ENCODE data around the gene PRKCA.
"Not testable (repeated sequence)": the region's sequence is repeated elsewhere in the genome, so short reads cannot be mapped to it uniquely, and the experiment has no call there.

PRKCA gene

GRCh38 chr17:66301864-66302741 is at the start of gene PRKCA:
PRKCA (plus strand) TSS chr17:66302613.
- peak; percentile 51 to 96 (median 70) for DNase-seq
- intact Hi-C loops (cut with DNase I), result loop anchor here (2.0 to 10.0 kb wide), 3 partner anchors 123 to 263 kb away; no protein-coding TSS in a partner anchor

- DNase-seq; intact Hi-C loops (cut with DNase I): not testable (repeated sequence)
These were observed 49.0 kb upstream of the PRKCA start for GRCh38 chr17:66253458-66253857.

- DNase-seq, result peak in 1 of 10 donors; percentile 22
- intact Hi-C loops (cut with DNase I), result loop anchor here (1.0 to 5.0 kb wide), 3 partner anchors 312 to 420 kb away; no protein-coding TSS in a partner anchor
These were observed 47.3 kb upstream of the PRKCA start for GRCh38 chr17:66255112-66255511.

DNA sequence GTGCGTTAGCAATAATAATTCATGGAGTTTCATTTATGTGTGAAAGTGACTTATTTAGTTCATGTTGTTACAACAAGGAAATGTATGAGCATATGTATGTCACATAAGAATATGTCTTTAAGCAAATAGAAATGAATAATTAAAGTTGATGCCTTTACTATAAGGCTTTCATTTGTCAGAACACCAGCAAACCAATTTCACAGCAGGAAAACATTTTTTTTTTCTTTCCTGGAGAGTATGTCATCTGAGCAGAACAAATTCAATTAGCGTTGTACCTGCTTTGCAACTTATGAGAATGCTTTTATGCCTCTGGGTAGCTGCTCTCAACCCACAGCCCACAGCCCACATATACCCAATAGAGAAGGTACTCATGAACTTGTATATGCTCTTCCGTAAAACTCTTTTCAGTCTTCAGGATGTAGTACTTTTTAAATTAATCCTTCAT is 46.9 kb upstream of the PRKCA start:
- intact Hi-C loops (cut with DNase I), result loop anchor here (1.0 to 5.0 kb wide), 3 partner anchors 312 to 419 kb away; no protein-coding TSS in a partner anchor
- DNase-seq, result no peak

- intact Hi-C loops (cut with DNase I), result no loop called here
- DNase-seq, result no peak
These were observed 42.1 kb upstream of the PRKCA start for GRCh38 chr17:66260275-66260674.

DNA sequence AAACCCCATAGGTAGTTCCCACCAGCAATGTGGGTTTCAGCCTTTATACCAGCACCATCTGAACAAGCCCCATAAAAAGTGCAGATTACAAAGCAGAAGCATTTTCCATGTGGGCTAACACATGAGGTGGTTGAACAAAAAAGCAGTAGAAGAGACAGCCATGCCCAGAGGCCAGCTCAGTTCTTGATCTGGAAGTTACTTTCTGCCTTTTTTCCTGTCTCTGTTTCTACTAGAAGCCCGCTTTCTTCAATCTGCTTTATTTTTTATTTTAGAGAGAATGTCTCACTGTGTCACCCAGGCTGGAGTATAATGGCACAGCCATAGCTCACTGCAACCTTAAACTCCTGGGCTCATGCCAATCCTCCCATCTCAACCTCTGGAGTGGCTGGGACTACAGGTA is 41.7 kb upstream of the PRKCA start:
- DNase-seq, result no peak
- intact Hi-C loops (cut with DNase I), result no loop called here

- no peak for DNase-seq
- intact Hi-C loops (cut with DNase I), result no loop called here
These were observed 39.6 kb upstream of the PRKCA start for GRCh38 chr17:66262767-66263166.

DNA sequence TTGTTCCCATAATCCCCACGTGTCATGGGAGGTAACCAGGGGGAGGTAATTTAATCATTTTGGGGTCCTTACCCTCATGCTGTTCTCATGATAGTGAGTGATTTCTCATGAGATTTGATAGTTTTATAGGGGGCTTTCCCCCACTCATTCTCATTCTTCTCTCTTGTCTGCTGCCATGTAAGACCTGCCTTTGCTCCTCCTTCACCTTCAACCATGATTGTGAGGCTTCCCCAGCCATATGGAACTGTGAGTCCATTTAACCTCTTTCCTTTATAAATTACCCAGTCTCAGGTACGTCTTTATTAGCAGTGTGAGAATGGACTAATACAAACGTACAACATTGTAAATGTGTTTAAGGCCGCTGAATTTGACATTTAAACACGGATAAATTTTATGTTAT is 37.7 kb upstream of the PRKCA start:
- no peak for DNase-seq
- intact Hi-C loops (cut with DNase I), result no loop called here

DNA sequence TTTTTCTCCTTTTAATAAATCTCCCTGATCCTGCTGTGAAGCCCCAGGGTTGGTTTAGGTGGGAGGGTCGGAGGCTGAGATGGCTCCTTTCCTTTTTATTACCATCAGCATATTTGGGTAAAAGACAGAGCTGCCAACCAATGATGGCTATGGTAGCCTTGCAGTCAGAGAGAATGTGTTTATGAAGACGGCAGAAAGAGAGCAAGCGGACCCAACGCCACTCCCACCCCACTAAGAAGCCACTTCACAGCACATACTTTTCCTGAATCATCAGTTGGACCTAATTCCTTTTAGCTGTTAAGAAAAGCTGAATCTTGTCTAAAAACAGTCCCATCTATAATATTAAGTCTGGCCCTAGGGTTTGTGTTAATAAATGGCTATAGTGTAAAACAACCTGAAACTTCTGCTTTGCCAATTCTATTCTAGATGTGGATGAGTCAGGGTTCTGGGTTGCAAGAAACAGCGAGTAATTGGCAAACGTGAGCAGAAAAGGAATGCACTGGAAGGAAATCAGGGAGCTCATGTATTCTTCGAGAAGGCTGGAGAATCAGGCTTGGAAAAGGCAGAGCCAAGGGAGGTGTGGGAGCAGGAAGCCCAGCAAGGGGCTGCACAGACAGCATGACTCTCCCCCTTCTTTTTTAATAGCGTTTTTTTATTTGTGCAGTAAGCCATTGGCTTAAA is 34.0 kb upstream of the PRKCA start:
- intact Hi-C loops (cut with DNase I), result no loop called here
- DNase-seq, result no peak

DNA sequence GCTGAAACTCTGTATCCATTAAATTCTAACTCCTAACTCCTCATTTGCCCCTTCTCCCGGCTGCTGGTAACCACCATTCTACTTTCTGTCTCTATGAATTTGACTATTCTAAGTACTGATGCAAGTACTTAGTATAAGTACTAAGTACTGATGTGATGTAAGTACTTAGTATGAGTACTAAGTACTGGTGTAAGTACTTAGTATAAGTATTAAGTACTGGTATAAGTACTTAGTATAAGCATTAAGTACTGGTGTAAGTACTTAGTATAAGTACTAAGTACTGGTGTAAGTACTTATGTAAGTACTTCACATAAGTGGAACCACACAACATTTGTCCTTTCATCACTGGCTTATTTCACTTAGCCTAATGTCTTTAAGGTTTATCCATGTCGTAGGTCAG is 32.3 kb upstream of the PRKCA start:
- intact Hi-C loops (cut with DNase I), result no loop called here
- DNase-seq, result no peak

DNA sequence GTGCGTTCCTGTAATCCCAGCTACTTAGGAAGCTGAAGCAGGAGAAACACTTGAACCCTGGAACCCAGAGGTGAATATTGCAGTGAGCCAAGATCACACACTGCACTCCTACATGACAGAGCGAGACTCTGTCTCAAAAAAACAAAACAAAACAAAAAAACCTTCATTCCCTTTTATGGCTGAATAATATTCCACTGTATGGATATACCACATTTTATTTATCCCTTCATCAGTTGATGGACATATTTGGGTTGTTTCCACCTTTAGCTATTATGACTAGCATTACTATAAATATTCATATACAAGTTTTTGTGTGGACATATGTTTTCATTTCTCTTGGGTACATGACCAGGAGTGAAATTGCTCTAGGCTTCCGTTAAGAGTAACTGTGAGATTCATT is 30.9 kb upstream of the PRKCA start:
- intact Hi-C loops (cut with DNase I), result no loop called here
- DNase-seq, result no peak

GRCh38 chr17:66272811-66273585 is 29.4 kb upstream of the PRKCA start:
- no peak for DNase-seq
- intact Hi-C loops (cut with DNase I), result no loop called here

DNA sequence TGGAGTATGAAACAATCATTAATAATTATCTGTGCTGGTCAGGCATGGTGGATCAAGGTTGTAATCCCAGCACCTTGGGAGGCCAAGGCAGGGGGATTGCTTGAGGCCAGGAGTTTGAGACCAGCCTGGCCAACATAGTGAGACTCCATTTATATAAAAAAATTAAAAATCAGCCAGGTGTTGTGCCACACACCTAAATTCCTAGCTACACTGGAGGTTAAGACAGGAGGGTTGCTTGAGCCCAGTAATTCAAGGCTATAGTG is 28.9 kb upstream of the PRKCA start:
- no peak for DNase-seq
- intact Hi-C loops (cut with DNase I), result no loop called here

GRCh38 chr17:66275651-66276050 is 26.8 kb upstream of the PRKCA start:
- intact Hi-C loops (cut with DNase I), result no loop called here
- no peak for DNase-seq

- no peak for DNase-seq
These were observed 26.0 kb upstream of the PRKCA start for GRCh38 chr17:66276328-66276937.

GRCh38 chr17:66277191-66277590 is 25.2 kb upstream of the PRKCA start:
- intact Hi-C loops (cut with DNase I), result no loop called here
- no peak for DNase-seq

More at GRCh38 chr17:66276328-66276937, 26.0 kb upstream of the PRKCA start:
- intact Hi-C loops (cut with DNase I), result no loop called here

- intact Hi-C loops (cut with DNase I), result no loop called here
- DNase-seq, result no peak
These were observed 20.6 kb upstream of the PRKCA start for GRCh38 chr17:66281661-66282369.

- DNase-seq, result no peak
- intact Hi-C loops (cut with DNase I), result no loop called here
These were observed 19.0 kb upstream of the PRKCA start for GRCh38 chr17:66283296-66283934.

GRCh38 chr17:66283971-66284370 is 18.4 kb upstream of the PRKCA start:
- intact Hi-C loops (cut with DNase I), result no loop called here
- DNase-seq, result no peak

GRCh38 chr17:66285149-66285548 is 17.3 kb upstream of the PRKCA start:
- intact Hi-C loops (cut with DNase I), result no loop called here
- DNase-seq, result no peak
